Measurements from ENCODE around the gene METTL14.

METTL14 gene

GRCh38 chr4:118756958-118757357, 71.8 kb downstream of the METTL14 start:
- H3K27ac ChIP-seq = no peak overlapping the region
- no peak for DNase-seq (ENCODE audit: low read depth, low spot score)

- no peak for DNase-seq (ENCODE audit: low read depth, low spot score)
- H3K27ac ChIP-seq = no peak overlapping the region
These were observed 72.6 kb downstream of the METTL14 start for GRCh38 chr4:118757761-118758251.

GRCh38 chr4:118758293-118758692, 73.1 kb downstream of the METTL14 start:
- DNase-seq (ENCODE audit: low read depth, low spot score) = no peak
- H3K27ac ChIP-seq = no peak overlapping the region

- DNase-seq (ENCODE audit: low read depth, low spot score) = no peak
- H3K27ac ChIP-seq = no peak overlapping the region
These were observed 74.3 kb downstream of the METTL14 start for GRCh38 chr4:118759481-118759880.

GRCh38 chr4:118760092-118760491, 74.9 kb downstream of the METTL14 start:
- H3K27ac ChIP-seq = no peak overlapping the region
- DNase-seq (ENCODE audit: low read depth, low spot score) = no peak

- DNase-seq (ENCODE audit: low read depth, low spot score) = no peak
- no peak overlapping the region for H3K27ac ChIP-seq
These were observed 75.3 kb downstream of the METTL14 start for GRCh38 chr4:118760493-118760892.

- H3K27ac ChIP-seq = no peak overlapping the region
- no peak for DNase-seq (ENCODE audit: low read depth, low spot score)
These were observed 76.3 kb downstream of the METTL14 start for GRCh38 chr4:118761397-118762016.

- no peak overlapping the region for H3K27ac ChIP-seq
- no peak for DNase-seq (ENCODE audit: low read depth, low spot score)
These were observed 77.0 kb downstream of the METTL14 start for GRCh38 chr4:118762155-118762554.

- no peak overlapping the region for H3K27ac ChIP-seq
- DNase-seq (ENCODE audit: low read depth, low spot score) = no peak
These were observed 77.7 kb downstream of the METTL14 start for GRCh38 chr4:118762730-118763477.

Measured in epithelial cell of prostate (primary cell).